PFSK-1 (cell line): ENCODE results near the gene ABCB8.

Source experiments
- FOXP2 ChIP-seq: optimal IDR thresholded peaks from 2 replicates; pipeline ENCODE3; 2011; ENCODE audit warnings: borderline replicate concordance, control low read depth, inconsistent platforms; ENCODE audit not compliant: insufficient read depth; ENCODE audit errors: extremely low read length, extremely low read depth
- POLR2AphosphoS5 ChIP-seq: IDR thresholded peaks from 2 replicates; pipeline ENCODE4 v1.6.1; 2012; ENCODE audit warnings: low read depth, mild to moderate bottlenecking, control low read depth, low read length, moderate library complexity
- REST ChIP-seq, 2 experiments: IDR thresholded peaks; 2 replicates each; pipeline versions ENCODE4 v1.6.1 to v1.8.0; 2011 to 2012; ENCODE audit warnings: low read depth in 2 of 2, low read length in 2 of 2, control low read depth in 1 of 2, inconsistent platforms in 1 of 2, mild to moderate bottlenecking in 1 of 2, moderate library complexity in 1 of 2; ENCODE audit not compliant: insufficient read depth in 1 of 2
- SIN3A ChIP-seq: IDR thresholded peaks from 2 replicates; pipeline ENCODE4 v1.6.1; 2012; ENCODE audit warnings: mild to moderate bottlenecking, low read length, moderate library complexity, borderline replicate concordance; ENCODE audit not compliant: insufficient read depth
- TAF1 ChIP-seq: IDR thresholded peaks from 2 replicates; pipeline ENCODE4 v1.6.1; 2012; ENCODE audit warnings: low read length, control low read depth, borderline replicate concordance; ENCODE audit not compliant: insufficient read depth

The ABCB8 gene

GRCh38 chr7:151091003-151091402 lies 62.8 kb downstream of the ABCB8 start:
- TF ChIP-seq SIN3A: no peak
- TF ChIP-seq FOXP2: no peak
- no peak for TF ChIP-seq REST (IDR thresholded peaks at IDR 0.05; ENCODE audit: insufficient read depth in 1 of 2, low read depth in 2 of 2, low read length in 2 of 2)
- no peak for TF ChIP-seq POLR2AphosphoS5
- TF ChIP-seq TAF1: no peak

GRCh38 chr7:151091431-151091830 lies 63.2 kb downstream of the ABCB8 start:
- no peak for TF ChIP-seq FOXP2

- no peak for TF ChIP-seq SIN3A
- TF ChIP-seq FOXP2: no peak
- no peak for TF ChIP-seq TAF1
- TF ChIP-seq REST (IDR thresholded peaks at IDR 0.05; ENCODE audit: insufficient read depth in 1 of 2, low read depth in 2 of 2, low read length in 2 of 2): no peak
- no peak for TF ChIP-seq POLR2AphosphoS5
Measured at GRCh38 chr7:151091988-151092387, 63.7 kb downstream of the ABCB8 start.

GRCh38 chr7:151093748-151094147 lies 65.5 kb downstream of the ABCB8 start:
- no peak for TF ChIP-seq TAF1
- TF ChIP-seq SIN3A: no peak
- TF ChIP-seq POLR2AphosphoS5: no peak
- TF ChIP-seq REST (IDR thresholded peaks at IDR 0.05; ENCODE audit: insufficient read depth in 1 of 2, low read depth in 2 of 2, low read length in 2 of 2): no peak
- no peak for TF ChIP-seq FOXP2

- TF ChIP-seq SIN3A: no peak
- no peak for TF ChIP-seq POLR2AphosphoS5
Measured at GRCh38 chr7:151094675-151095074, 66.4 kb downstream of the ABCB8 start.

- TF ChIP-seq SIN3A (no peak), POLR2AphosphoS5 (no peak)
Measured at GRCh38 chr7:151095123-151095797, 67.0 kb downstream of the ABCB8 start.

GRCh38 chr7:151095828-151096475 lies 67.7 kb downstream of the ABCB8 start:
- TF ChIP-seq TAF1: no peak
- no peak for TF ChIP-seq FOXP2
- no peak for TF ChIP-seq REST (IDR thresholded peaks at IDR 0.05; ENCODE audit: insufficient read depth in 1 of 2, low read depth in 2 of 2, low read length in 2 of 2)
- no peak for TF ChIP-seq SIN3A
- no peak for TF ChIP-seq POLR2AphosphoS5
